ENCODE data around the gene MIA3. TPM values are rescaled to one million over a fixed set of nuclear protein-coding genes. Genes with fewer than 3 reads are reported as not detected.

The MIA3 gene
- total and polyA plus RNA-seq, 9 of the 15 experiments (the other 6 are each of a cell fraction or from before 2014, with no cell fraction given), result 21.6 to 89.4 (median 40.8) TPM

DNA sequence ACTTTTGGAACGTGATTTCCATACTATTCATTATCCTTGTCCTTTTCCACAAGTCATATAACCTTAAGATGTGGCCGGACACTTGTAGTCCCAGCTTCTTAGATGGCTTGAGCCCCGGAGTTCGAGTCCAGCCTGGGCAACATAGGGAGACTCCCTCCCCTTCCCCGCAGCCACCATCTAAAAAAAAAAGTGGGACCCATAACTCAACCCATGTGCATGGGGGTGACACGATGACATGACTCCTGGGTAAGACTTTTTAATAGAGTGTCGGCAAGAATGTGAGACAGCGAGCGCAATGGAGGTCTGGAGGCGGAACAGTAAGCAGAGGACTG is 25.7 kb downstream of the MIA3 start (continued):
- TF ChIP-seq EHMT2 (IDR thresholded peaks at IDR 0.05), result peak; percentile 58
- TF ChIP-seq DACH1 (IDR thresholded peaks at IDR 0.05; ENCODE audit: partially characterized antibody), result no peak
- TF ChIP-seq CBX5 (IDR thresholded peaks at IDR 0.05; ENCODE audit: borderline replicate concordance, low read depth), result no peak
- no peak for TF ChIP-seq ZNF121 (CRISPR knock-in tag; conservative IDR thresholded peaks at IDR 0.05)
- TF ChIP-seq ZNF384 (IDR thresholded peaks at IDR 0.05; ENCODE audit: low read depth, low read length), result peak; percentile 90
- no peak for TF ChIP-seq ZNF239 (CRISPR knock-in tag; IDR thresholded peaks at IDR 0.05)
- no peak for TF ChIP-seq ZNF507 (tag; conservative IDR thresholded peaks at IDR 0.05)
- TF ChIP-seq BRCA1 (IDR thresholded peaks at IDR 0.05), result no peak
- TF ChIP-seq BRCA1 (CRISPR knock-in tag; IDR thresholded peaks at IDR 0.05), result no peak
- no peak for TF ChIP-seq ESRRB (CRISPR knock-in tag; IDR thresholded peaks at IDR 0.05; ENCODE audit: borderline replicate concordance)
- TF ChIP-seq, protein P1, sequence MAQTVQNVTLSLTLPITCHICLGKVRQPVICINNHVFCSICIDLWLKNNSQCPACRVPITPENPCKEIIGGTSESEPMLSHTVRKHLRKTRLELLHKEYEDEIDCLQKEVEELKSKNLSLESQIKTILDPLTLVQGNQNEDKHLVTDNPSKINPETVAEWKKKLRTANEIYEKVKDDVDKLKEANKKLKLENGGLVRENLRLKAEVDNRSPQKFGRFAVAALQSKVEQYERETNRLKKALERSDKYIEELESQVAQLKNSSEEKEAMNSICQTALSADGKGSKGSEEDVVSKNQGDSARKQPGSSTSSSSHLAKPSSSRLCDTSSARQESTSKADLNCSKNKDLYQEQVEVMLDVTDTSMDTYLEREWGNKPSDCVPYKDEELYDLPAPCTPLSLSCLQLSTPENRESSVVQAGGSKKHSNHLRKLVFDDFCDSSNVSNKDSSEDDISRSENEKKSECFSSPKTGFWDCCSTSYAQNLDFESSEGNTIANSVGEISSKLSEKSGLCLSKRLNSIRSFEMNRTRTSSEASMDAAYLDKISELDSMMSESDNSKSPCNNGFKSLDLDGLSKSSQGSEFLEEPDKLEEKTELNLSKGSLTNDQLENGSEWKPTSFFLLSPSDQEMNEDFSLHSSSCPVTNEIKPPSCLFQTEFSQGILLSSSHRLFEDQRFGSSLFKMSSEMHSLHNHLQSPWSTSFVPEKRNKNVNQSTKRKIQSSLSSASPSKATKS (CRISPR knock-in tag; IDR thresholded peaks at IDR 0.05), result no peak
- TF ChIP-seq, protein P2, sequence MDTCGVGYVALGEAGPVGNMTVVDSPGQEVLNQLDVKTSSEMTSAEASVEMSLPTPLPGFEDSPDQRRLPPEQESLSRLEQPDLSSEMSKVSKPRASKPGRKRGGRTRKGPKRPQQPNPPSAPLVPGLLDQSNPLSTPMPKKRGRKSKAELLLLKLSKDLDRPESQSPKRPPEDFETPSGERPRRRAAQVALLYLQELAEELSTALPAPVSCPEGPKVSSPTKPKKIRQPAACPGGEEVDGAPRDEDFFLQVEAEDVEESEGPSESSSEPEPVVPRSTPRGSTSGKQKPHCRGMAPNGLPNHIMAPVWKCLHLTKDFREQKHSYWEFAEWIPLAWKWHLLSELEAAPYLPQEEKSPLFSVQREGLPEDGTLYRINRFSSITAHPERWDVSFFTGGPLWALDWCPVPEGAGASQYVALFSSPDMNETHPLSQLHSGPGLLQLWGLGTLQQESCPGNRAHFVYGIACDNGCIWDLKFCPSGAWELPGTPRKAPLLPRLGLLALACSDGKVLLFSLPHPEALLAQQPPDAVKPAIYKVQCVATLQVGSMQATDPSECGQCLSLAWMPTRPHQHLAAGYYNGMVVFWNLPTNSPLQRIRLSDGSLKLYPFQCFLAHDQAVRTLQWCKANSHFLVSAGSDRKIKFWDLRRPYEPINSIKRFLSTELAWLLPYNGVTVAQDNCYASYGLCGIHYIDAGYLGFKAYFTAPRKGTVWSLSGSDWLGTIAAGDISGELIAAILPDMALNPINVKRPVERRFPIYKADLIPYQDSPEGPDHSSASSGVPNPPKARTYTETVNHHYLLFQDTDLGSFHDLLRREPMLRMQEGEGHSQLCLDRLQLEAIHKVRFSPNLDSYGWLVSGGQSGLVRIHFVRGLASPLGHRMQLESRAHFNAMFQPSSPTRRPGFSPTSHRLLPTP (IDR thresholded peaks at IDR 0.05; ENCODE audit: borderline replicate concordance, extremely low read depth, insufficient read length), result peak; percentile 67
- TF ChIP-seq ZBTB17 (CRISPR knock-in tag; IDR thresholded peaks at IDR 0.05), result no peak
- TF ChIP-seq, protein P3, sequence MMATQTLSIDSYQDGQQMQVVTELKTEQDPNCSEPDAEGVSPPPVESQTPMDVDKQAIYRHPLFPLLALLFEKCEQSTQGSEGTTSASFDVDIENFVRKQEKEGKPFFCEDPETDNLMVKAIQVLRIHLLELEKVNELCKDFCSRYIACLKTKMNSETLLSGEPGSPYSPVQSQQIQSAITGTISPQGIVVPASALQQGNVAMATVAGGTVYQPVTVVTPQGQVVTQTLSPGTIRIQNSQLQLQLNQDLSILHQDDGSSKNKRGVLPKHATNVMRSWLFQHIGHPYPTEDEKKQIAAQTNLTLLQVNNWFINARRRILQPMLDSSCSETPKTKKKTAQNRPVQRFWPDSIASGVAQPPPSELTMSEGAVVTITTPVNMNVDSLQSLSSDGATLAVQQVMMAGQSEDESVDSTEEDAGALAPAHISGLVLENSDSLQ (IDR thresholded peaks at IDR 0.05), result peak; percentile 19; the same call in 1 of the 2 replicates
